CD4-positive, alpha-beta T cell (primary cell): Measurements from ENCODE around the gene EGF. TPM values are rescaled to one million over a fixed set of nuclear protein-coding genes. Genes with fewer than 3 reads are reported as not detected.

Source experiments
- ATAC-seq: fragments of 200-7000 bp; cut with Tn5 transposase; one replicate; pipeline ENCODE4 v1.10.0; 2022; ENCODE audit warnings: mild to moderate bottlenecking; ENCODE audit not compliant: poor library complexity
- CTCF ChIA-PET: fragments of 350-600 bp; sonication (Branson Sonifier 250); formaldehyde crosslinking; loops from one replicate; lab custom pipeline; 2021; ENCODE audit warnings: antibody characterized with exemption, inconsistent platforms; lab: Charles Lee
- POLR2A ChIA-PET: fragments of 350-600 bp; sonication (Branson Sonifier 250); formaldehyde crosslinking; loops from one replicate; lab custom pipeline; 2021; ENCODE audit warnings: antibody characterized with exemption, inconsistent platforms; lab: Charles Lee
- DNase-seq, 14 experiments: peaks; one replicate each; pipeline ENCODE4 v3.0.0-alpha.2; 2013 to 2020; ENCODE audit warnings: mixed read lengths in 2 of 14
- H3K27ac ChIP-seq, 2 donors: one replicate each; pipeline versions ENCODE4 v1.5.1 to v1.7.0; 2013; ENCODE audit warnings: low read length in 2 of 2, low read depth in 1 of 2, mild to moderate bottlenecking in 1 of 2
- H3K27me3 ChIP-seq, 2 experiments: 1 replicate in 1 of 2; 2 replicates in 1 of 2; pipeline versions ENCODE4 v1.6.1 to v1.7.0; 2013; ENCODE audit warnings: low read length in 2 of 2, control low read depth in 1 of 2, mild to moderate bottlenecking in 1 of 2, moderate library complexity in 1 of 2; ENCODE audit not compliant: insufficient read depth in 2 of 2, control insufficient read depth in 1 of 2
- H3K36me3 ChIP-seq: one replicate; pipeline ENCODE4 v1.6.1; 2013; ENCODE audit warnings: low read length, control low read depth; ENCODE audit not compliant: insufficient read depth
- H3K4me1 ChIP-seq: one replicate; pipeline ENCODE4 v1.6.1; 2013; ENCODE audit warnings: low read length, control low read depth; ENCODE audit not compliant: insufficient read depth
- H3K4me3 ChIP-seq: one replicate; pipeline ENCODE4 v1.5.1; 2013; ENCODE audit warnings: mild to moderate bottlenecking, low read length, moderate library complexity
- H3K9me3 ChIP-seq, 2 experiments: 1 replicate in 1 of 2; 2 replicates in 1 of 2; pipeline versions ENCODE4 v1.6.1 to v1.7.0; 2013; ENCODE audit warnings: low read length in 2 of 2, mild to moderate bottlenecking in 2 of 2, control low read depth in 1 of 2, moderate library complexity in 1 of 2; ENCODE audit not compliant: control insufficient read depth in 1 of 2, insufficient read depth in 1 of 2
- H3K27ac Mint-ChIP-seq: one replicate; pipeline ENCODE4 v1.8.0; 2020; ENCODE audit warnings: mixed read lengths
- H3K27me3 Mint-ChIP-seq: one replicate; pipeline ENCODE4 v1.8.0; 2021; ENCODE audit warnings: mixed read lengths
- H3K36me3 Mint-ChIP-seq: one replicate; pipeline ENCODE4 v1.8.0; 2021; ENCODE audit warnings: low read depth, mixed read lengths
- H3K4me1 Mint-ChIP-seq: one replicate; pipeline ENCODE4 v1.8.0; 2021; ENCODE audit warnings: low read depth, mixed read lengths
- H3K4me3 Mint-ChIP-seq: one replicate; pipeline ENCODE4 v1.8.0; 2020; ENCODE audit warnings: mild to moderate bottlenecking, mixed read lengths
- H3K9me3 Mint-ChIP-seq: one replicate; pipeline ENCODE4 v1.8.0; 2020; ENCODE audit warnings: mixed read lengths
- CTCF ChIP-seq: fragments of 200-600 bp; IDR thresholded peaks from one replicate; pipeline ENCODE4 v1.8.0; 2022; ENCODE audit warnings: antibody characterized with exemption, mild to moderate bottlenecking
- intact Hi-C, 2 experiments: fragments of 100-400 bp; cut with DNase I in 1 of 2; cut with micrococcal nuclease in 1 of 2; formaldehyde crosslinking; loops; one replicate each; pipeline versions ENCODE4 v1.15.1 to v1.9.0; 2023 to 2025; cut with DNase I, micrococcal nuclease
- total RNA-seq, 174 experiments: library from RNA in 2 of 174; stranded (reverse) in 2 of 174; gene quantifications; one replicate each; pipeline ENCODE4 v1.2.3 and lab custom pipeline; 2021 to 2026

The EGF gene
- total RNA-seq, 2 experiments from 2014 or later: not detected

GRCh38 chr4:110042545-110043517 lies 130.1 kb downstream of the EGF start:
- no peak for TF ChIP-seq CTCF
- H3K4me1 Mint-ChIP-seq: peaks cover 5% of the 10 kb centered on the region

GRCh38 chr4:110046588-110047049 lies 133.9 kb downstream of the EGF start:
- no peaks in the 10 kb centered on the region for H3K36me3 Mint-ChIP-seq
- peaks cover 5% of the 10 kb centered on the region for H3K4me1 Mint-ChIP-seq
- H3K4me1 ChIP-seq: no peaks in the 10 kb centered on the region
- no peak overlapping the region for H3K4me3 Mint-ChIP-seq
- H3K27me3 Mint-ChIP-seq: peaks cover 10% of the 10 kb centered on the region
- no peak overlapping the region for H3K27ac Mint-ChIP-seq
- intact Hi-C loops: no loop called here
- H3K27me3 ChIP-seq: peaks cover 0 to 3% of the 10 kb centered on the region in 2 experiments
- ChIA-PET CTCF (interaction anchor here (1.1 kb wide), 1 partner anchor 13 kb away, joined by 3 read pairs; no protein-coding TSS in a partner anchor), POLR2A (no interaction called here)
- H3K4me3 ChIP-seq: no peak overlapping the region
- no peak for ATAC-seq
- DNase-seq: no peak
- no peaks in the 10 kb centered on the region for H3K9me3 ChIP-seq
- H3K36me3 ChIP-seq: no peaks in the 10 kb centered on the region
- TF ChIP-seq CTCF: no peak
- H3K27ac ChIP-seq: no peak overlapping the region
- H3K9me3 Mint-ChIP-seq: no peaks in the 10 kb centered on the region

More at GRCh38 chr4:110042545-110043517, 130.1 kb downstream of the EGF start:
- Histone ChIP-seq H3K27ac (no peak overlapping the region), H3K36me3 (no peaks in the 10 kb centered on the region), H3K4me3 (no peak overlapping the region), H3K27me3 (peaks cover 0 to 3% of the 10 kb centered on the region in 2 experiments), H3K9me3 (no peaks in the 10 kb centered on the region), H3K4me1 (no peaks in the 10 kb centered on the region)
- Mint-ChIP-seq H3K27me3 (peaks cover 10% of the 10 kb centered on the region), H3K4me3 (no peak overlapping the region), H3K36me3 (no peaks in the 10 kb centered on the region), H3K9me3 (no peaks in the 10 kb centered on the region), H3K27ac (no peak overlapping the region)
- CTCF ChIA-PET: no interaction called here
- DNase-seq (no peak), ATAC-seq (no peak)
- intact Hi-C loops: no loop called here
- POLR2A ChIA-PET: interaction anchor here (0.7 kb wide), 1 partner anchor 123 kb away, joined by 4 read pairs; no protein-coding TSS in a partner anchor

GRCh38 chr4:110049951-110050925 lies 137.6 kb downstream of the EGF start:
- no peak overlapping the region for H3K27ac ChIP-seq
- ATAC-seq (peak; percentile 71), DNase-seq (peak; percentile 18 to 72 (median 44))
- H3K27ac Mint-ChIP-seq: no peak overlapping the region
- peak; percentile 85 for TF ChIP-seq CTCF
- no peaks in the 10 kb centered on the region for H3K36me3 ChIP-seq
- ChIA-PET CTCF (interaction anchor here (0.5 to 3.3 kb wide), 12 partner anchors 9 to 468 kb away, joined by 3 to 12 read pairs (median 3); partner anchors contain the start of gene ELOVL6), POLR2A (interaction anchor here (0.6 to 1.8 kb wide), 2 partner anchors 115 to 146 kb away, joined by 3 to 4 read pairs; no protein-coding TSS in a partner anchor)
- H3K4me1 Mint-ChIP-seq: no peaks in the 10 kb centered on the region
- H3K9me3 ChIP-seq: no peaks in the 10 kb centered on the region
- no peak overlapping the region for H3K4me3 ChIP-seq
- no peaks in the 10 kb centered on the region for H3K4me1 ChIP-seq
- H3K4me3 Mint-ChIP-seq: no peak overlapping the region
- no peaks in the 10 kb centered on the region for H3K36me3 Mint-ChIP-seq
- intact Hi-C loops: loop anchor here (1.0 to 2.0 kb wide), 3 partner anchors 161 to 463 kb away; no protein-coding TSS in a partner anchor
- H3K27me3 Mint-ChIP-seq: no peaks in the 10 kb centered on the region
- no peaks in the 10 kb centered on the region for H3K9me3 Mint-ChIP-seq
- no peaks in the 10 kb centered on the region for H3K27me3 ChIP-seq
